HG03558 (cell line): ENCODE measurements around the gene ATG7.
A peak's percentile ranks its signal among the peaks of the same experiment; 100 is the strongest.

Source experiments
- ATAC-seq: cut with Tn5 transposase; IDR thresholded peaks from one replicate; pipeline ENCODE4 v1.9.1; 2021; ENCODE audit warnings: moderate number of reproducible peaks; ENCODE audit not compliant: unreplicated experiment; ENCODE audit errors: extremely low read depth

Gene ATG7, protein sequence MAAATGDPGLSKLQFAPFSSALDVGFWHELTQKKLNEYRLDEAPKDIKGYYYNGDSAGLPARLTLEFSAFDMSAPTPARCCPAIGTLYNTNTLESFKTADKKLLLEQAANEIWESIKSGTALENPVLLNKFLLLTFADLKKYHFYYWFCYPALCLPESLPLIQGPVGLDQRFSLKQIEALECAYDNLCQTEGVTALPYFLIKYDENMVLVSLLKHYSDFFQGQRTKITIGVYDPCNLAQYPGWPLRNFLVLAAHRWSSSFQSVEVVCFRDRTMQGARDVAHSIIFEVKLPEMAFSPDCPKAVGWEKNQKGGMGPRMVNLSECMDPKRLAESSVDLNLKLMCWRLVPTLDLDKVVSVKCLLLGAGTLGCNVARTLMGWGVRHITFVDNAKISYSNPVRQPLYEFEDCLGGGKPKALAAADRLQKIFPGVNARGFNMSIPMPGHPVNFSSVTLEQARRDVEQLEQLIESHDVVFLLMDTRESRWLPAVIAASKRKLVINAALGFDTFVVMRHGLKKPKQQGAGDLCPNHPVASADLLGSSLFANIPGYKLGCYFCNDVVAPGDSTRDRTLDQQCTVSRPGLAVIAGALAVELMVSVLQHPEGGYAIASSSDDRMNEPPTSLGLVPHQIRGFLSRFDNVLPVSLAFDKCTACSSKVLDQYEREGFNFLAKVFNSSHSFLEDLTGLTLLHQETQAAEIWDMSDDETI

DNA sequence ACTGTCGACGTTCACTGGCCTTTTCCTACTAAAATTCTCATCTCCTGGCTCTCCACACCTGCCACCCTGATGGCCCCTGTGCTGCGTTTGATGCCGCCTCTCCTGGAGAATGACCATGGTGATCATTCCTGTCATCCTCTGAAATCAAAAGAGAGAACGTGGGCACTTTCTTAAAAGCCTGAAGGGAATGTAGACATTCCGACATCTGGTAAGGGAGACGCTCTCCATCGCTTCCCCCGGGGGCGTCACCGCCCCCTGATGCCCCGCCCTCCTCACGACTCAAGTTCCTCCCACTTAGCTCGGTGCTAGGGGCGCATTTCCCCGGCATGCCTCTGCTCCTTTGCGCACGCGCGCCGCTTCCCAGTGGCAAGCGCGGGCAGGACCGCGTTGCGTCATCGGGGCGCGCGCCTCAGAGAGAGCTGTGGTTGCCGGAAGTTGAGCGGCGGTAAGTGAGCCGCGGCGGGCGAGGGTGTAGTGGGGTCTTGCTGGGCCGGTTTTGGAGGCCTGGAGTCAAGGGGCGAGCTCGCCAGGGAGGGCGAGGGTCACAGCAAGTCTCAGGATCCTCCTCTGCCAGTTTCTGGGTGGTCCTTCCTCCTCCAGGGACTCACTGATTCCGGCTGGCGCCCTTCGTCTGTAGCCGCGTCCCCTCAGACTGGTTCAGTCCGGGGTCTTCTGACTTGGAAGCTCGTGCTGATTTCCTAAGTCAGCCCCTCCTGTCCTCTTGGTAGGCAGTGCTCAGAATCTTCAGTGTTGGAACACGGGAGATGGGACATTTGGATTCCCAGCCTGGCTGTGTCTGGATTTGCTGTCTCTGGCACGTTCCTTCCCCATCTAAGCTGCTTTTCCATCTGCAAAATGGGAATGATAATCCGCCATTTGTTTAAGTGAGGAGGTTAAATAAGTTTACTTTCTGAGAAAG is at the start of gene ATG7:
Gene ATG7, plus strand, starts transcription at position 412 of the 919 bp plus-strand sequence. CDS start 26,299 bp downstream, outside the sequence.
- peak; percentile 88 for ATAC-seq

DNA sequence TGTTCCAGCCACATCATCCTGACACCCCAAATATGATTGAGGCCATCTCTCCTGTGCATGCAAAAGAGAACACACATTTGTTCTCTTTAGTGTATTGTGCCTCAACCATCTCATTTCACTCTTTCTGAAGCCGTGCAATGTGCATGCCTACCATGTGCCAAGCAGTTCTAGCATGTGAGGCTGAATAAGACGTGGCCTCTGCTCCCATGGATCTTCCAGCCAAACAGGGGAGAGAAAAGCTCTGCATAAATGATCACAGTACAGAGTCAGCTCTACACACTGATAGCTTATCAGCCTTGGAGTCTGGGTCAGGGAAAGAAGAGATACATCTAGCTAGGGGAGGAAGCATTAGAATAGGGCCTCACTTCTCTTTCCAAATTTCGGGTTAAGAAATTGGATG is 48.2 kb upstream of the ATG7 start:
- no peak for ATAC-seq

DNA sequence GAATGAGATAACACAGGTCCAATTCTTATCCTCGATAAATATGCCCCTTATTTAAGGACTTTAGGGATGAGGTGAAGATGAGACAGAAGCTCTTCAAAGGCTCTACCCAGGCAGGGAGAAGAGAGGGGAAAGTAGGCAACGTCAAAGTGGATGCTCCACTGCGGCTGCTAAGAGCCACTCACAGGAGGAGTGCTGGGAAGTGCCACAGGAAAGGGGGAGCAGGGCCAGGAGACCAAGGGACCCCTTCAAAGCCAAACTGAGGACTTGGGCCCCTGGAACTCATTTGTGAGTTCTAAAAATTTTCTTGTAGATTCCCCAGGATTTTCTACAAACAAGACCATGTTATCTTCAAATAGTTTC is 47.3 kb upstream of the ATG7 start:
- ATAC-seq: no peak

DNA sequence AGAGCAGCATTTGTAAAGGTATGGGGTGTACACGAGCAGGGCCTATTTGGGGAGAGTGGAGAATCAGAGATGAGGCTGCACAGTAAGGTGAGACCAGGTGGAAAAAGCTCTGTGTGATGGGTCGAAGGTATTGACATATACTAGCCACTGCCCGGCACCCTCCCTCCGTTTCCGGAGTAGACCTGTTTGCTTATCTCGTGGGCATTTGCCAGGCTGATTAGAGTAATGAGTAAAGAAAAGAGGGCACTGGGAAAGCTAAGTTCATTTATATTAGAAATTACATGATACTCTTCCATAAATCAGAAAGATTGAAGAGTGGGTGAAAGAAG is 46.2 kb upstream of the ATG7 start:
- ATAC-seq: no peak

DNA sequence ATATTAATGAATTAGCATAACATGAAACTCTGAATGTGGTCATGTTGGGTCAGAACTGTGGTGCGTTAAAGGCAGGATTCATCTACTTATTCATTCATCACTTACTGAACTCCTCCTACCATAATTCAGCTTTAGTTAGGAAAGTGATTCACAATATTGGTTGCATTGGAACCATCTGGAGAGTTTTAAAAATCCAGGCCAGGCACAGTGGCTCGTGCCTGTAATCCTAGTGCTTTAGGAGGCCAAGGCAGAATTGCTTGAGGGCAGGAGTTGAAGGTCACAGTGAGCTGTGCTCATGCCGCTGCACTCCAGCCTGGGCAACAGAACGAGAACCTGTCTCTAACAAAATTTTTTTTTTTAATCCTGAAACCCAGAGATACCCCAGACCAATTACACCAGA is 44.2 kb upstream of the ATG7 start:
- no peak for ATAC-seq

DNA sequence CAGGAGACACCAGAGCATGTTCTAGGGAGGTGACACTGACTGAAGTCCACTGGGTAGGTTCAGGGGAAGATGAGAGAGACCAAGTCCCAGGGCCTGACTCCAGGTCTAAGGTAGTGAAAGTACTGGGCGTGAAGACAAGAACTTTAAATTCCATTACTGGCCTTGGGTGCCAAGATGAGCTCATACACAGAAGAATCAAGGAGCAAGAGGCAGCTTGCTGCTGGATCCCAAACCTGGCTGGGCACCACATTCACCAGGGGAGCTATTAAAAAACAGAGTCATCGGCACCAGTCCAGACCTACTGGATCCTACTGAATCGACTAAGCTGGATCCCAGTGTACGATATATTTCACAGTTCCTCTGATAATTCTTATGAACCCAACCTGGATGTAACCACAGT is 42.1 kb upstream of the ATG7 start:
- no peak for ATAC-seq

DNA sequence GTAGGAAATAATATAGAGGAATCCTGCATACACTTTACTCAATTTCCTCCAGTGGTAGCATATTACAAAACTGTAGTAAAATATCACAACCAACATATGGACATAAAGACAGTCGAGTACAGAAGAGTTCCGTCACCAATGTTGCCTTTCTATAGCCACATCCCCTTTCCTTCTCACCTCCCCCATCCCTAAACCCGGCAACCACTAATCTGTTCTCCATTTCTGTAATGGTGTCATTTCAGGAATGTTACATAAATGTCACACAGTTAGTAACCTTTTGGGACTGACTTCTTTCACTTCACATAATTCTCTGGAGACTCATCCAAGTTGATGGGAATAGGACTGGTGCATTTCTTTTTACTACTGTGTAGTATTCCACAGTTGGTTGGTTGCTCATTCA is 41.4 kb upstream of the ATG7 start:
- ATAC-seq: no peak

DNA sequence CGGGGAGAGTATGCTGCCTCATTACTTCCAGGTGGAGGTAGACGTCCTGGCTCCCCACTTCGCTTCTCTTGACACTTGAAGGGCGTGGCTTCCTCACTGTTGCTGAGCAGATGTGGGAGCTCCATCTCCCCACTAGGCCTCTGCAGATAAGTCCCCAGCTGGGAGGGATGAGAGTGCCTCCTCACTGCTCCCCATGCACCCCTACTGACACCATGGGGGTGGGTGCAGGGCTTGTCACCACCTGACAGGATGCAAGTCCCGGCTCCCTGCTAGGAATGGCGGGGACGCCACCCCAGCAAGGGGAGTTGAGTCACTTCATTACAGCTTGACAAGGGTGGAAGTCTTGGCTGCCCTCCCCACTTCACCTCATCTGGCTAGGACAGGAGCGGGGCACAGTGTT is 36.8 kb upstream of the ATG7 start:
- ATAC-seq: no peak

DNA sequence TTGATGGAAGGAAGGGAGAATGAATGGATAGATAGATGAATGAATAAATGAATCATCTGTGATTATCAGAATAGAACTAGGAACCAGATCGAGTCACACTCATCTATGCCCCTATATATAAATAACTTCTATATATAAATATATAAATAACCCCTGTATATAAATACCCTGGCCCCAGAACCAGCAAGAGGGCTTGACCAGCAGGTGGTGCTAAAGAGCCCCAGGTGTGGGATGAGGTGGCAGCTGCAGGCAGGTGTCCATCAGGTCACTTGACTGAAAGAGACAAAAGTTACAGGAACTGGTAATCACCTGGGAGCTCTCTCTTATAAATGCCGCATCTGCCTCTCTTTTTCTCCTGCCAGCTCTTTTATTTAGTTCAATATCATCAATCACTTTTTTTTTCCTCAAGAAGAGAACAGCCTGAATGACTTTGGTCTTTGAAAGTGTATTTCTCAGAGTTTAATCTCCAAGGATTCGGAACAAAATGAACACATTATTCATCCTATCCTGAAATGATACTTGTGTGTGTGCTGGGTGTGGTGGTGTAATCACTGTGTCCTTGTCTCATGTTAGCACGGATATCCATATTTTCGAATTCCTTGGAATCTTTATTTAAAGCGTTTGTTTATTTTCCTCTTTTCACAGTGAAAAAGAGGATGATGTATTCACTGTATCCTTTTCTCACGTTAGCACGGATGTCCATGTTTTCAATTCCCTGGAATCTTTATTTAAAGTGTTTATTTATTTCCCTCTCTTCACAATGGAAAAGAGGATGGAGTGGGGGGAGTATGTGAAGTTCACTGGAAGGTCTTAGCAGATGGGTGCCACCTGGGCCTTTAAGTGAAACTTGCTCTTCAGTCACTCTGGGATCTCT is 35.4 kb upstream of the ATG7 start:
- ATAC-seq: no peak

DNA sequence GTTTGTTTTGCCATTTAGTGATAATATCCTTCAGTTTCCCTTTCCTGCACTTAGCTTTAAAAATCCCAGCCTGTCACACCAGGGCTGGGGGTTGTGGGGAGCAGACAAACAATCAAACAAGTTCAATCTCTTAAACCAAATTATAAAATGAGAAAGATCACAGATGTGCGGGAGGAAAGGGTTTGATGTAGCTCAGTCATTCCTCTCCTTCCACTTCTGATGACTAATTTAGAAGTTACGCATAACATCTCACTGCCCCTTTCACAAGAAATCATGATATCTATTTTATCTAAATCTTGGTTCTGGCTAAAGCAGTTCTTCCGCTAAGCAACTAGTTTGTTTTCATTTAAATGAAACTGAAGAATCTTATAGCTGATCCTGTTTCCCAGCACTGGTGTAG is 34.1 kb upstream of the ATG7 start:
- ATAC-seq: no peak

DNA sequence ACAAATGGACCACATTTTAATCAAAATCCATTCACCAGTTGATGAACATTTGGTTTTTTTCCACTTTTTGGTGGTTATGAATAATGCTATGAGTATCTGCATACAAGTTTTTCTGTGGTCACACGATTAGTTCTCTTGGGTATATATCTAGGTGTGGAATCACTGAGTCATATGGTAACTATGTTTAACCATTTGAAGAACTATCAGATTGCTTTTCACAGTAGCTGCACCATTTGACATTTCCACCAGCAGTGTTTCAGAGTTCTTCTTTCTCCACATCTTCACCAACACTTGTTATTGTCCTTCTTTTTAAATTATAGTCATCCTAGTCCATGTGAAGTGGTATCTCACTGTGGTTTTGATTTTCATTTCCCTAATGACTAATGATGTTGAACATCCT is 33.3 kb upstream of the ATG7 start:
- ATAC-seq: no peak

DNA sequence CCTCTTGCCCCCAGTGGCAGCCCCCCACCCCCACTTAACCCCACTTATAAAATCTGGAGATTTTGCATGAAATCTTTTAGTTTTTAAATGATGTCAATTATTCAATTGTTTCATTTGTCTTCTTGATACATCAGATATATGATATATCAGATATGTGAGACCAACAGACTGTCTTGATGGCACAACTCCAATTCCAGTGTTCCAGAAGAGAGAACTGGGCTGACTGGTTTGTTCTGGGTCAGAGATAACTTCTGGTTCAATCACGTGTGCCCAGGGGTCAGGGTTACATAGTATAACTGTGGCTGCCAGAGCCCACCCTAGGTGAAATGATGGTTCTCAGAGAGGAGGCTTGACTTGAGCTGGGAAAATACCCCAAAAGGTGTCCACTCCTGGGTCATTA is 32.4 kb upstream of the ATG7 start:
- ATAC-seq: no peak

DNA sequence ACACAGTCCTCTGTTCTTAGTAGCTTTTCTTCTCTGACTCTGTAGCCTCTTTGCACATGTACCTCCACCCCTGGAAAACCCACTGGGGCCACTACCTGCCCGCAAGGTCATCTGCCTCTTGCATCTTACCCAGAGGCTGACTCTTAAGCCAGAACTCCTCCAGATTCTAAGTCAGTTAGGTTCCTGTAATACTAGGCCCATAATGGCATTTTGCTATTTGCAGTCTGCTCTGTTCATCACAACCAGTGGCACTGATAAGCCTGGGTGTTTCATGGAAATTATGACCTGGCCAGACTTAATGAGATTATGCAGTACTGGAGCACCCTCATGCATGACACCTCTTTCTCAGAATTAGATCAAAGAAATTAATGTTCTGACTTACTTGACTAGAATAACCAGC is 31.7 kb upstream of the ATG7 start:
- ATAC-seq: no peak

DNA sequence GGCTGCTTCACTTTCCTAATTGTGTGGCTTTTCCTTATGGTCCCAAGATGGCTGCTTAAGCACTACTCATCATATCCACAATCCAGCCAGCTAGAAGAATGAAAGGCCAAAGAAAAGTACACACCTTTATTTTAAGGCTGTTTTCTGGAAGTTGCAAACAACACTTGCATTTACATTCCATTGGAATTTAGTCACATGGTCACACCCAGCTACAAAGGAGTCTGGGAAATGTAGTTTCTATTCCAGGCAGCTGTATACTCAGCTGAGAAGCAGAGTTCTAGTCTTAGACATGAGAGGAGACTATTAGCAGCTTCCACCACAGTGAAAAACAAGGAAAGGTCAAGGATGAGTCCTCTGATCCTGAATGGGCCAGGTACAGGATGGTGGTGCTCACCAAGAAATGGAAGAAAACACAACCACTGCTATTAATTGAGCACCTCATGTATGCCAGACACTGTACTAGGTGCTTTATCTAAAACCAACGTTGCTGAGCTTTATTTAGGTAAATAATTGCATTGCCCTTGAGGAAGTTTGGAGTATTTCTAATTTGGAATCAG is 28.0 kb upstream of the ATG7 start:
- no peak for ATAC-seq

DNA sequence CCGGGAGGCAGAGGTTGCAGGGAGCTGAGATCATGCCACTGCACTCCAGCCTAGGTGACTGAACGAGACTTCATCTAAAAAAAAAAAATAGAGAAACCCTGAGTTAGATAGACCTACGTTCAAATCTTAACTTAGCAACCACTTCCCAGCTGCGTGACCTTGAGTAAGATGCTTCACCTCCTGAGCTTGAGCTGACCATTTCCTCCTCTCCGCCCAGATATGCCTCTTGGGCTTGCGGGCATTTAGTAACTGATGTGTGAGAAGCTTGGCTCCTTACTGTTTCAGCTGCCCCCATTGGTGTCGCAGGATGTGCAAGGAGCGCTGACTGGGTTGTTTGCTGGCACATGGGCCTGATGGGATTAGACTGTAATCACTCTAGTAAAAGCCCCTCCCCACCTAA is 26.9 kb upstream of the ATG7 start:
- no peak for ATAC-seq

DNA sequence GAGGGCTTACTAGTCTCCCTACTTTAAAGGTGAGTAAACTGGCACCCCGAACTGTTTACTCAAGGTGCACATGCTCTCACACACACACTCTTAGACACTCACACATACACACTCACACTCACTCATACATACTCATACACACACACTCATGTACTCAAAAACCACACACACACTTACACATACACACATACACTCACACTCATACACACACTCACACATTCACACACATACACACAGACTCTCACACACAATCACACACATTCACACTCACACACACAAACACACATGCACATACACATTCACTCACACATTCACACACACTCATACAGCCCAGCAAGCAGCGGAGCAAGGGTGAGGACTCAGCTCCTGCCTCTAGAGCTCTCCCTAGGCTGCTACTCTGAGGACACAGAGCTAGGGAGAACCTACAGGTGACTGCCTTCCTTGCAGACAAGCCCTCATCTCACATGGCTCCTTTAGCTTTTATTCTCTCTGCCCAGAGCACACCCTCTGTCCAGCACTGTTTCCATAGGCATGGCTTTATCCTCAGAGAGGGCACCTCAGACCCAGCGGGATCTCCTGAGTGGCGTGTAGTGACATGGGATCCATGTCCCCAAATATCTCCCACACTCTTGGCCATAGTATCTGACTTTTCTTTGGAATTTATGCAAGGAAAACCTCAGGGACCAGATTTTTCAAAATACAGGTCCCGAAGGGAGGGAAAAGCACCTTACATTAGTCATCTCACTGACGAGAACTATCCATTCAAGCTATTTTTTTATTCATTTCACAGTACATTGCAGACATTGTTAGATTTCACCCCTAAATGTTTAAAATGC is 26.2 kb upstream of the ATG7 start:
- no peak for ATAC-seq

DNA sequence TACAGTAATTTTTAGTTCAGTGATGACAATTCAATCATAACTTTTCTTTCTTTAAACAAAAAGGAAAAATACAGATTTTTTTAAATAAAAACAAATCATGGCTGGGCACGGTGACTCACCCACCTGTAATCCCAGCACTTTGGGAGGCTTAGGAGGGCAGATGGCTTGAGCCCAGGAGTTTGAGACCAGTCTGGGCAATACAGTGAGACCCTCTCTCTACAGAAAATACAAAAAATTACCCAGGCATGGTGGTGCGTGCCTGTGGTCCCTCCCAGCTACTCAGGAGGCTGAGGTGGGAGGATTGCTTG is 25.6 kb upstream of the ATG7 start:
- no peak for ATAC-seq

DNA sequence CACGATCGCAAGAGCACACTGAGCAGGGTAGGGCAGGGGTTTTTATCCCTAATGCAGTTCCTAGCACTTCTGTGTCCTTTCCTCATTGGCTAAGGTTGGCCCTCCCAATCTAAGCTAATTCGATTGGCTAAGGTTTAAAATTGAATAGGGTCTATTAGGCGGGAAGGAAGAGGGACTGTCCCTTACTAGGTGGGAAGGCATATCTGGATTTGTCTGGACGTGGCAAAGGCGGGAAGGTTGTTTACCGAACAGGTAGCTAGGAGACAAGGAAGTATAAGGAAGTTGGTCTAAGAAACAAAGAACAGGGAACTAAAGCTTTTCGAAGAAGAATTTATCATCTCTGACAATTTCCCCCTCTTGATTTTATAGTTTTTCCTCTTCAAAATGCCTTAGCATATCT is 24.8 kb upstream of the ATG7 start:
- ATAC-seq: no peak

DNA sequence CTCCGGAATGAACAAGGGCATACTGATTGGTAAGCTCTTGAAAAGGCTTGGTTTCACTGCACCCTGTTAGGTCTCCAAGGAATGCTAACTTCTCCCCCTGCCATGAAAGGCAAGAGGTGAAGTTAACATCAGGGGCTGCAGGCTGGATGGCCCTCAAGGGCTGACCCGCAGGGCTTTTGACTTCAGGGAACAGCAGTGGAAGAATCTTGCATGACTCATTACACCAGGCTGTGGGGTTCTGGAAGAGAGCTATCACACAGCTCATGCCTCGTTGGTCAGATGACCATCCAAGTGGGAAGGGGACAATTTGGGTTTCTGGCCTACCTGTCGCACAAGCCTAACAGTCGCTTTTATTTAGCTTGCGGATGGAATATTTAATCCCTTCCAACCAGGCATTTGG is 23.6 kb upstream of the ATG7 start:
- ATAC-seq: no peak
